NCI-H1694 treated with DMSO at 0.1 percent for 48 hours (cell line): ENCODE data around the gene OSM.

ENCODE experiments used
- DNase-seq: peaks from one replicate; lab custom pipeline; 2025; lab: John Stamatoyannopoulos, UW

OSM gene

GRCh38 chr22:30297991-30298701, 31.5 kb upstream of the OSM start:
- no peak for DNase-seq

GRCh38 chr22:30297276-30297990, 30.8 kb upstream of the OSM start:
- DNase-seq: no peak

- no peak for DNase-seq
Measured at GRCh38 chr22:30296833-30297232, 30.2 kb upstream of the OSM start.

GRCh38 chr22:30296324-30296723, 29.7 kb upstream of the OSM start:
- DNase-seq: no peak

GRCh38 chr22:30295576-30295975, 28.9 kb upstream of the OSM start:
- DNase-seq: no peak

GRCh38 chr22:30294830-30295229, 28.2 kb upstream of the OSM start:
- no peak for DNase-seq

GRCh38 chr22:30294066-30294465, 27.4 kb upstream of the OSM start:
- DNase-seq: no peak

- DNase-seq: no peak
Measured at GRCh38 chr22:30293026-30293425, 26.4 kb upstream of the OSM start.

- no peak for DNase-seq
Measured at GRCh38 chr22:30292069-30292970, 25.7 kb upstream of the OSM start.

GRCh38 chr22:30291058-30291892, 24.6 kb upstream of the OSM start:
- DNase-seq: no peak

GRCh38 chr22:30290342-30291057, 23.8 kb upstream of the OSM start:
- DNase-seq: no peak

- DNase-seq: no peak
Measured at GRCh38 chr22:30289980-30290313, 23.3 kb upstream of the OSM start.

GRCh38 chr22:30289141-30289979, 22.7 kb upstream of the OSM start, which contains the start of gene CASTOR1:
Gene CASTOR1 (minus strand): TSS chr22:30289505. CDS start chr22:30289497, 8 bp downstream.
- DNase-seq: peak; percentile 75

- DNase-seq: no peak
Measured at GRCh38 chr22:30288419-30289140, 21.9 kb upstream of the OSM start.

- DNase-seq: peak; percentile 49
Measured at GRCh38 chr22:30287648-30288418, 21.2 kb upstream of the OSM start.

- DNase-seq: peak; percentile 32
Measured at GRCh38 chr22:30286813-30287647, 20.4 kb upstream of the OSM start.

GRCh38 chr22:30286331-30286730, 19.7 kb upstream of the OSM start:
- no peak for DNase-seq

- DNase-seq: no peak
Measured at GRCh38 chr22:30285846-30286200, 19.2 kb upstream of the OSM start.
